AG08395 (cell line): Measurements from ENCODE around the gene WNT10A.

Experiments
- DNase-seq: peaks from one replicate; pipeline ENCODE4 v3.0.0; 2012; ENCODE audit warnings: mixed read lengths, low spot score

Gene WNT10A

DNA sequence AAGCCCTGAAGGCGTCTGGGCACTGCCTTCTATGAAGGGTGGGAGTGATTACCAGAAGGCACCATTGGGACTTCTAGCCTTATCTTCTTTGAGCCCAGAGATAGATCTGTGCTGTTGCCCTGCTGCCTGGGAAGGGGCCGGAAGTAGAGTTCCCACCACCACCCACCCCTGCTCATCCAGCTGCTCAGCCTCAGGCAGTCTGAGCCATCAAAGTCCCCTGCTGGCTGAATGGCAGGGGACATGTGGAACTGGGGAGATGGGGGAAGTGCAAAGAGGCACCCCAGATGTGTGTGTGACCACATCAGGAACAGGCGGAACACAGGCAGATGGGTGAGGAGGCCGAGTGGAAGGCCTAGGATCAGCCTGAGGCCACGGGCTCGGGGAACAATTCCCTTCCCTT lies 3.3 kb upstream of the WNT10A start:
- no peak for DNase-seq

DNA sequence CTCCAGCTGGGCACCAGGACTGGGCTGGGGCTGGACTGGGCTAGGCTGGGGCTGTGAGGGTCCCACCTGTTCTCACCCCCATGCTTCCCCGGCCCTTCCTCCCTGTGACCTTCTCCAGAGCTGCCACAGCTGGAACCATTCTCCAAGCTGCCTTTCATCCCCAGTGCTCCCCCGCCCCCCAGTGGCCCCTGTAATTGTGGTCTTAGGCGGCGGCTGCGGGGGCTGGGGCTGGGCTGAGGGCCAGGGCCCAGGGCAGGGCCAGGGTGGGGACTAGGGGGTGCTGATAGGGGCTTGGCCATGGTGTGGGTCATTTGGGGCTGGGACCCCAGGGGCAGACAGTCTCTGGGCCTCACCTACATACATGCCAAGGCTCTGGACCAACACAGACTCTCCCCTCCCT lies 2.8 kb upstream of the WNT10A start:
- DNase-seq: no peak

GRCh38 chr2:218878486-218878885 lies 2.2 kb upstream of the WNT10A start:
- no peak for DNase-seq

GRCh38 chr2:218878926-218879761 lies 1.5 kb upstream of the WNT10A start:
- DNase-seq: no peak

GRCh38 chr2:218879776-218880101 lies 913 bp upstream of the WNT10A start:
- no peak for DNase-seq

DNA sequence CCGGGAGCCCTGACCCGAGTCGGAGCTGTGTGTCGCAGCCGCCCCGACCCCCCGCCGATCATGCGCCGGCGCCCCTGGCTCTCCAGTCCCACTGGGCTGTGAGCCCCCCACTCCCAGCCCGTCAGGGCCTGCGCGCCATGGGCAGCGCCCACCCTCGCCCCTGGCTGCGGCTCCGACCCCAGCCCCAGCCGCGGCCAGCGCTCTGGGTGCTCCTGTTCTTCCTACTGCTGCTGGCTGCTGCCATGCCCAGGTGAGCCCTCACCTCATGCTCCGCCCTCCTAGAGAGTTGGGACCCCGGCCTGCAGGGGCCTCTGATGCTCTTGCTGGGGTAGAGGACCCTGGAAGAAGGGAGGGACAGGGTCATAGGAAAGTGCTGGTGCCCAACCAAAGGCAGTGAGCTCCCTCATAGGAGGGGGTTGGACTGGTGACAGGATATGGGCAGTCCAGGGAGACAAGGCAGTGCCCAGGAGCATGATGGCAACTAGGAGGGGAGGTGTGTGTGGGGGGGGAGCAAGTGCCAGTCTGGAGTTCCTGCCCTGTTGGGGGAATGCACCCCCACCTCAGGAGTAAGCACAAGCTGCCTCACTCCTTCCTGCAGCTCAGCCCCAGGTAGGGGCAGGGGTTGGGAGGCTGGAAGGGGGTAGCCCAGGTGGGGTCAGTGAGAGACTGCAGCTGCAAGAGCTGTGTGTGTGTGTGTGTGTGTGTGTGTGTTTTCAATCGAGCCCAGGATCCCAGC lies 375 bp downstream of the WNT10A start:
- no peak for DNase-seq

GRCh38 chr2:218881744-218882460 lies 1.2 kb downstream of the WNT10A start:
- DNase-seq: no peak

GRCh38 chr2:218882461-218882816 lies 1.8 kb downstream of the WNT10A start:
- DNase-seq: no peak

DNA sequence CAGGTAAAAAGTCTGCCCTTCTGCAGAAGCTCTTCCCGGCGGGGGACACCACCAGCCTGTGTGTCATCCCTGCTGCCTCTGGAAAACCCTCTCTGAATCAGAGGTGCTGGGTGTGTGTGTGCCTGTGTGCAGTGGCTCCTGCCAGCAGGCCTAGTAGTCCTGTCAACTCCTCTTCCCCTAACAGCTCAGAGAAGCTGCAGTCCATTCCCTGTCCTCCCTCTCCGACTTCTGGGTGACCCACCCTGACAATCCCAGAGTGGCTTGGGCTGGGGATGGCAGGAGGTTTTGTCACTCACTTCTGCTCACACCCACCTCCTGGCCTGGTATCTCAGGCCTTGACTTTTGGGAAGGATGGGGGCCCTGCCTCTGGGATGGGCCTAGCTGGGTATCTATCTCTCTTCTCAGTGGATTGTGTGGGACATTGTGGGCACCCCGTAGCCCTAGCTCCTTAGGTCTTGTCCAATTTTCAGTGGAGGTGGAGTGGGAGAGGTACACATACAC lies 2.3 kb downstream of the WNT10A start:
- peak; percentile 53 for DNase-seq

GRCh38 chr2:218883491-218884490 lies 3.1 kb downstream of the WNT10A start:
- peak; percentile 50 for DNase-seq

DNA sequence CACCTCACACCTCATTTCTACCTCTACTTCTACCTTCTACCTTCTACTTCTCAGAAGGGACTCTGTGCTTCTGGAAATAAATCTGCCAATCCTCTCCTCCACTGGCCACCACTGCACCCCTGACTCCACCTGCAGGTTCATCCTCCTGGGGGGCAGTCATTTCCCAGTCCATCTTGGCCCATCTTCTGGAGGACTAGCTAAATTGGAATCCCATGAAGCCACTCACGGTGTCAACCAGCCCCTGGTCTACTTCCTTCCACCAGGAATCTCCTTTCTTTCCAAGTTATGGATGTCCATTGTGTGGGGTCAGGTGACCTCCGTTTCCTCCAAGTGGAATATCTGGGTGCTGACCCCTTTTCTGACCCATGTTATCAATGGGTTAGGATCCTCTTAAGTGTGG lies 3.9 kb downstream of the WNT10A start:
- DNase-seq: no peak

GRCh38 chr2:218885981-218886947 lies 5.6 kb downstream of the WNT10A start:
- no peak for DNase-seq

DNA sequence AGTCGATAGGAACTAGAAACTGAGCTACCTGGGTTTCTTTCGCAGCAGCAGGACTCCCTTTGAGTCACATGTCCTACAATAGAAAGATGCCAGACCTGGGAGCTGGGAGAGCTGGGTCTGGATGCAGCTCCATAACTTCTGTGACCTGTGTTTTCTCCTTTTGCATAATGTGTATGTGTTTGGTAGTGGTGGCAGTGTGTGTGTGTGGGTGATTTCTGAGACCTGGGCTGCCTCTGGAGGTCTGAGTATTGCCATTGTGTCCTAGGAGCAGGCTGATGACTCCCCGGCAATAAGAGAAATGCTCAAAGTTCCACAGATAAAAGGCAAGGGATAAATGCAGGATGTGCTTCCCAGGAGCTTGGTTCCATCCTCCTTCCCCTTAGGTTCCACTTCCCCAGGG lies 6.4 kb downstream of the WNT10A start:
- no peak for DNase-seq

DNA sequence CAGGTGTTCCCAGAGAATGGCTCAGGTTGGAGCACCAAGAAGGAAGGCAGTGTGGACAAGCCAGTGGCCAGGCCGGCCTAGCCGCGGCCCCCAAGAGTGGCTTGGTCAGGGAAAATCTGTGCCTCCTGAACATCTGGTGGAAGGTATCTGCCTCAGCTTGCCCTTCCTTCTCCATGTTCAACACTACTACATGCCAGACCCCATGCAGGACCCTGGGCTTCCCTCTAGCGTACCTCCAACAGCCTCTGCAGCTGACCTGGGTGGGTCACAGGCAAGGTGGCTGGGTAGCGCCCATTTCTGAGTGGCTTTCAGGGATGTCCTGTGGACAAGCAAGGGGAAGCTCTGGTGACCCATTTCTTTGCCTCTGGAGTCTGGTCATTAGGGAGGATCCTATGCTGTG lies 7.7 kb downstream of the WNT10A start:
- DNase-seq: no peak

DNA sequence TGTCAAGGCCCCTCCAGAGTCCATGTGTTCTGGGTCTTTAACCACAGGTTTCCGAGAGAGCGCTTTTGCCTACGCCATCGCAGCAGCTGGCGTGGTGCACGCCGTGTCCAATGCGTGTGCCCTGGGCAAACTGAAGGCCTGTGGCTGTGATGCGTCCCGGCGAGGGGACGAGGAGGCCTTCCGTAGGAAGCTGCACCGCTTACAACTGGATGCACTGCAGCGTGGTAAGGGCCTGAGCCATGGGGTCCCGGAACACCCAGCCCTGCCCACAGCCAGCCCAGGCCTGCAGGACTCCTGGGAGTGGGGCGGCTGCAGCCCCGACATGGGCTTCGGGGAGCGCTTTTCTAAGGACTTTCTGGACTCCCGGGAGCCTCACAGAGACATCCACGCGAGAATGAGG lies 9.3 kb downstream of the WNT10A start:
- no peak for DNase-seq

GRCh38 chr2:218890369-218890768 lies 9.7 kb downstream of the WNT10A start:
- no peak for DNase-seq

- no peak for DNase-seq
Observed at GRCh38 chr2:218891275-218892135, 10.9 kb downstream of the WNT10A start.

- peak; percentile 45 for DNase-seq
Observed at GRCh38 chr2:218892693-218893348, 12.2 kb downstream of the WNT10A start.
